ENCODE results near the gene QPRT. TPM values are rescaled to one million over a fixed set of nuclear protein-coding genes. Genes with fewer than 3 reads are reported as not detected.

The QPRT gene
- total and polyA plus RNA-seq, 2 donors (not counting 3 experiments of a cell fraction or from before 2014, with no cell fraction given), result 0.40 to 0.44 TPM

DNA sequence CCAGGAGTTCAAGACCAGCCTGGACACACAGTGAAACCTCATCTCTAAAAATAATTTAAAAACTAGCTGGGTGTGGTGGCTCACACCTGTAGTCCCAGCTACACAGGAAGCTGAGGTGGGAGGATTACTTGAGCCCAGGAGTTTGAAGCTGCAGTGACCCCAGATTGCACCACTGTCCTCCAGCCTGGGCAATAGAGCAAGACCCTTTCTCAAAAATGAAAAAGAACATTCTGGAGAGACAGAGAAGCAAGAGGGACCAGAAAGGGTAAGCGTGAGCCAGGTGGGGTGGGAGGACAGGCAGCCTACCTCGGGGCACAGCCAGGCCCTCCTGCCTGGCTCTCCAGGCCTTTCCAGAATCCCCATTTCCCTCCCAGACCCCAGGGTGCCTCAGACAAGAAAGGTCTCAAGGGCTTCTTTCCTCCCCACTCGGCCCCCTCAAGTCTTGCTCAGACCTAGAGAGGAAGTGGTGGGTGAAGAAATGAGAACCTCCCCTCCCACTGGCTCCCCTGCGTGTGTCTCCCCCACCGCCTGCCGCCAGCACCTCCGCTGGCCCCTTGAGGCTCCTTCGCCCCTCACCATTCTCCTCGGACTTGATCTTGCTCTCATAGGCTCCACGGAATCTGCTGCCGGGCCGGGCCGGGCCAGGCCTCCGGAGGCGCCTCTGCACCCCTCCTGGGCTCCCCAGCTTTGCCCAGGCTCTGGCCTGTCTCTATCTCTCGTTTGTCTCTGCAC, 66.3 kb downstream of the QPRT start:
- TF ChIP-seq EZH2 (IDR thresholded peaks at IDR 0.05; ENCODE audit: borderline replicate concordance, low read depth, low read length, severe bottlenecking) (no peak), FOS (IDR thresholded peaks at IDR 0.05; ENCODE audit: borderline replicate concordance, insufficient read depth, low read length) (no peak), GATA2 (IDR thresholded peaks at IDR 0.05; ENCODE audit: insufficient read depth, insufficient read length, low read depth, low read length) (no peak), POLR2AphosphoS5 (IDR thresholded peaks at IDR 0.05; ENCODE audit: insufficient read depth, low read depth, low read length) (no peak), POLR2A (IDR thresholded peaks at IDR 0.05; ENCODE audit: low read depth, low read length) (no peak), JUN (IDR thresholded peaks at IDR 0.05; ENCODE audit: borderline replicate concordance, insufficient read depth, insufficient read length, low read depth) (no peak), CTCF (IDR thresholded peaks at IDR 0.05; ENCODE audit: extremely low read depth in 1 of 2, insufficient read depth in 1 of 2, low read depth in 1 of 2, low read length in 2 of 2) (no peak), MYC (IDR thresholded peaks at IDR 0.05; ENCODE audit: low read depth, low read length) (no peak)
- TF ChIP-seq, protein P1, sequence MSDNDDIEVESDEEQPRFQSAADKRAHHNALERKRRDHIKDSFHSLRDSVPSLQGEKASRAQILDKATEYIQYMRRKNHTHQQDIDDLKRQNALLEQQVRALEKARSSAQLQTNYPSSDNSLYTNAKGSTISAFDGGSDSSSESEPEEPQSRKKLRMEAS (IDR thresholded peaks at IDR 0.05; ENCODE audit: insufficient read depth, insufficient read length), result no peak
- dilution Hi-C loops (cut with MboI; ENCODE audit: extremely low pct_ligation_motif_present, low sequenced_read_pairs), result no loop called here
- CTCF ChIA-PET, result no interaction called here

More for the DNA sequence above, 66.3 kb downstream of the QPRT start:
- FAIRE-seq (no peak), DNase-seq (ENCODE audit: low read depth, low spot score) (no peak)
- Histone ChIP-seq H3K27ac (ENCODE audit: insufficient read depth, low read depth, low read length) (no peak overlapping the region), H3K79me2 (ENCODE audit: control insufficient read depth, insufficient read depth, low read length) (no peaks in the 10 kb centered on the region), H3K9me3 (replicated peaks; ENCODE audit: control insufficient read depth, insufficient read depth, low read length) (no peaks in the 10 kb centered on the region), H4K20me1 (replicated peaks; ENCODE audit: control insufficient read depth, extremely low read depth, insufficient read depth, low read length) (no peaks in the 10 kb centered on the region), H3K36me3 (ENCODE audit: control insufficient read depth in 2 of 2, extremely low read depth in 1 of 2, insufficient read depth in 2 of 2, low read length in 2 of 2) (no peaks in the 10 kb centered on the region), H3K27me3 (ENCODE audit: control insufficient read depth in 2 of 2, insufficient read depth in 2 of 2, low read length in 2 of 2) (no peaks in the 10 kb centered on the region), H3K4me3 (replicated peaks in 1 of 3; ENCODE audit: insufficient read depth in 1 of 3, low read depth in 1 of 3, low read length in 3 of 3) (no peak overlapping the region), H3K9ac (replicated peaks; ENCODE audit: extremely low read depth, insufficient read depth, low read length) (no peak overlapping the region), H3K9me1 (replicated peaks; ENCODE audit: control insufficient read depth, extremely low read depth, insufficient read depth, low read length) (no peaks in the 10 kb centered on the region), H3K4me2 (ENCODE audit: insufficient read depth, low read length) (no peak overlapping the region), H2AFZ (ENCODE audit: low read depth, low read length) (no peak overlapping the region), H3K4me1 (ENCODE audit: control insufficient read depth, extremely low read depth, insufficient read depth, low read length) (no peaks in the 10 kb centered on the region)
- POLR2A ChIA-PET, result no interaction called here
- BruUV-seq (replicated peaks), result no TSS peak
- intact Hi-C loops (cut with micrococcal nuclease), result no loop called here

All from endothelial cell of umbilical vein (primary cell).